Measurements from ENCODE around the gene STX8.

Gene STX8

GRCh38 chr17:9230346-9230745, 345.3 kb downstream of the STX8 start:
- CTCF ChIA-PET: no interaction called here
- DNase-seq (ENCODE audit: low spot score): no peak
- no peak overlapping the region for H3K27ac ChIP-seq
- POLR2A ChIA-PET (ENCODE audit: low non-redundant PET): no interaction called here
- TF ChIP-seq CTCF (conservative IDR thresholded peaks at IDR 0.05; ENCODE audit: low read depth): no peak

- no peak overlapping the region for H3K27ac ChIP-seq
- no peak for DNase-seq (ENCODE audit: low spot score)
- CTCF ChIA-PET: no interaction called here
- TF ChIP-seq CTCF (conservative IDR thresholded peaks at IDR 0.05; ENCODE audit: low read depth): no peak
- POLR2A ChIA-PET (ENCODE audit: low non-redundant PET): no interaction called here
Observed at GRCh38 chr17:9229826-9230201, 345.8 kb downstream of the STX8 start.

- ChIA-PET CTCF (no interaction called here), POLR2A (ENCODE audit: low non-redundant PET) (no interaction called here)
- no peak overlapping the region for H3K27ac ChIP-seq
- no peak for DNase-seq (ENCODE audit: low spot score)
- no peak for TF ChIP-seq CTCF (conservative IDR thresholded peaks at IDR 0.05; ENCODE audit: low read depth)
Observed at GRCh38 chr17:9229160-9229825, 346.3 kb downstream of the STX8 start.

- TF ChIP-seq CTCF (conservative IDR thresholded peaks at IDR 0.05; ENCODE audit: low read depth): no peak
- H3K27ac ChIP-seq: peak overlapping the region; percentile 22; the same call in 1 of the 2 replicates
- CTCF ChIA-PET: interaction anchor here (0.7 kb wide), 1 partner anchor 66 kb away, joined by 4 read pairs; no protein-coding TSS in a partner anchor
- POLR2A ChIA-PET (ENCODE audit: low non-redundant PET): no interaction called here
- peak; percentile 26 for DNase-seq (ENCODE audit: low spot score)
Observed at GRCh38 chr17:9228408-9229159, 347.0 kb downstream of the STX8 start.

GRCh38 chr17:9227819-9228407, 347.7 kb downstream of the STX8 start:
- no peak for TF ChIP-seq CTCF (conservative IDR thresholded peaks at IDR 0.05; ENCODE audit: low read depth)
- DNase-seq (ENCODE audit: low spot score): no peak
- CTCF ChIA-PET: interaction anchor here (0.7 kb wide), 1 partner anchor 65 kb away, joined by 4 read pairs; no protein-coding TSS in a partner anchor
- POLR2A ChIA-PET (ENCODE audit: low non-redundant PET): no interaction called here
- H3K27ac ChIP-seq: peak overlapping the region; percentile 22; the same call in 1 of the 2 replicates

GRCh38 chr17:9226794-9227135, 348.9 kb downstream of the STX8 start:
- DNase-seq (ENCODE audit: low spot score): no peak
- TF ChIP-seq CTCF (conservative IDR thresholded peaks at IDR 0.05; ENCODE audit: low read depth): no peak
- no peak overlapping the region for H3K27ac ChIP-seq
- CTCF ChIA-PET: no interaction called here
- POLR2A ChIA-PET (ENCODE audit: low non-redundant PET): no interaction called here
